GM19463 (cell line): ENCODE results near the gene USH2A.

Source experiments
- ATAC-seq: cut with Tn5 transposase; IDR thresholded peaks from one replicate; pipeline ENCODE4 v1.9.1; 2021; ENCODE audit warnings: mild to moderate bottlenecking, moderate library complexity; ENCODE audit not compliant: unreplicated experiment

The USH2A gene

DNA sequence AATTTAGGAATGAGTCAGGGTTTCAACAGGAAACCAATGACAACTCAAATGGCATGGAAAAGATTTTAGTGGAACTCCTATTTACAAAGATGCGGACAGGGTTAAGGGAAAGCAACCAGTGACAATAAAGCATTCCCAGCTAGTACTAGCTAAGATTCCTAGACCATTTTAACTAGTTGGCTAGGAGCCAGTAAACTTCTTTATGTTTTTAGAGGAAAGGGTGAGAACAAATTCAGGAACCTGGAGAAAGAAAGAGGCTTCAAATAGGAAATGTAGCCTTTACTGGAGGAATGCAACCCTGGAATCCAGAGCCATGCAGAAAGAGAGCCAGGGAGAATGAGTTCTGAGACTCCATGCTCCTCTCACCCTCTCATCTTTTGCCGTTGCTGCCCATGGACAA is 439.6 kb downstream of the USH2A start:
- no peak for ATAC-seq

DNA sequence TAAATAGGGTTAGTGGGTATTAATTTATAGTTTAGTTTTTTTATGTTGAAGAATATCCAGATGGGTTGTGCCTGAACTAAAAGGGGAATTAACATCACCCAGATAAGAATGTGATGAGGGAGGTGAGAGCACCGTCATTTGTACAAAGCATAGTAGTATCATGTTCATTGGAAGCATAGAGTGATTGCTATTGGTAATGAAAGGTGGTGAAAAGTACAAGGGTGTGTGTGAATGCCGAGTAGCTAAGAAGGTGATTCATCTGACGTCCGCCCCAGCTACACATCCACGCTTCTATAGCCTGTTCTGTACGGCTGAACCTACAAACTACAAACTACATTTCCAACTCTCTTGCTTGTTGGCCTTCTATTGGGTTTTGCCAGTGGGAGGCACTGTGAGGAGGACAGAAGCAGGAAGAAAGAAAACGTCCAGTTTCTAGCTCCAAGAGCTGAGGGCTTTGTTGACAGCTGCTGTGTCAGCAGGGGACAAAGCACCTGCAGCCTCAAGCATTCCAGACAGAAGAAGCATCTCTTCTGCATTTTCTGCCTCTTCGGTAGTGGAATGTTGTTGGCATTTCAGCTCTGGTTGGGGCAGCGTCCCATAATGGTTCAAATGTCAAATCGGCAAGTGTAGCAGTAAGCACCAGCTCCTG is 451.3 kb downstream of the USH2A start:
- ATAC-seq = no peak

DNA sequence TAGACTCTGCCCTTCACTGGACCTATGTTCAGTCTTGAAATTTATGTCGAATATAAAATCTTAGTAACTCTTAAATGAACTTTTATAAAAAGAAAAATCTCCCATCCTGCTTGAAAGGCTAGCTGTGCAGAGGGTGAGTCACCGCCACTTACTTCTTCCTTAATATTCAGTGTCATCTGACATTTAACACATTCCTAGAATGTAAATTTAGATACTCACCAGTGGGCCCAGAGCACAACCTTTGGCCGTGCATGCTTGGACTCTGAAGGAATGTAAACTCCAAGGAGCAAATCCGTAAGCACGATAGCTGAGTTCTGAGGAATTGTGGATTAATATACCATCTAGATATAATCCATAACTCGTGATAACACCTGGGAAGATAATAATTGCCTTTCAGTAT is 452.8 kb downstream of the USH2A start:
- no peak for ATAC-seq

DNA sequence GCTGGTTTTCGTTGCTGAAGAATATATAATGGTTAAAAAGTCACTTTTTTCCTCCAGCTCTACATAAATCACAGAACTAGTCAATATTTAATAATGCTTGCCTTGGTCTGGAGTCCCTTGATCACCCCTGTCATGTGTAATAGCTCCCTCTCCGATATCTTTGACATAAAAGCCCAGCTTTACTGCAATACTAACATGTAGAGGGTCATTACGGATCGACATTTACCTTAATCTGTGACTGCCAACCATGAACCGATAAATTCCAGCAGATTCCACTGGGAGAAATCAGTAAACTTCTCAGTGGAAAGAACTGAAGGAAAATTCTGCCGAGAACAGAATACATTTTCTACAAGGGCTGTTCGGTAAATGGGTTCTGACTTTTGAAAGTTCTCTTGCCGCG is 459.6 kb downstream of the USH2A start:
- no peak for ATAC-seq

DNA sequence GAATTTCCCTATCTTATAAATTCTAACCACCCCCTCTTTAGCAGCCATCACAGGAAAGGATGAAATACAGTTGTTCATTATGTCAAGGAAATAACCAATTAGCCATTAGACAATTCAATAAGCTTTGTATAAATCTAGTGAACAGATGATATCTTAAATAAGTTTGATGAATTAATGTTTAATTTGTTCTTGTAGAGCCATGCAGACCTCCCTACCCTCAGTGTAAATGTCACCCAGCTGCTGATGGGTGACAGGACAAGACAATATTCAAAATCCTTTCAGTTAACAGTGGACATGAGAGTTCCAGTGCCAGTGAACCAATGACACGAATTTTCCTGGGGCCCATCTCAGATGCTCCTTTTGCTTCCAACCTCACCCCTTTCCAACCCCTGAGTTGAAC is 460.2 kb downstream of the USH2A start:
- ATAC-seq = no peak

DNA sequence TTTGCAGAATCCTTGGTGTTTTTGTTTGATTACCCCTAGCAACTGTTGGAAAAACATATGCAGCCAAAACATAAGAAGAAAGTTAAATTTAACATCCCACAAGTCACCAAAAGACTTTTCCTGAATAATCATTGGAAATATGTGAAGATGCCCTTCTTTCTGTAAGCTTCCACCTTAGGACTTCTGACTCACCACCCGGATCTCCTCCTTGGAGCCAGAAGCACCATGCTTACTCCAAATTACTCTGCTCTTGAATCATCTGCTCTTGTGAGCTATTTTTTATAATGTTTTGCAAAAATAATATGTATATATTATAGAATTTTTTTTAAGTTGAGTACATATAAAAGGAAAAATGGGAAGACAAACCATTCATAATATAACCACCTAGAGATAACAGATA is 464.4 kb downstream of the USH2A start:
- ATAC-seq = no peak

DNA sequence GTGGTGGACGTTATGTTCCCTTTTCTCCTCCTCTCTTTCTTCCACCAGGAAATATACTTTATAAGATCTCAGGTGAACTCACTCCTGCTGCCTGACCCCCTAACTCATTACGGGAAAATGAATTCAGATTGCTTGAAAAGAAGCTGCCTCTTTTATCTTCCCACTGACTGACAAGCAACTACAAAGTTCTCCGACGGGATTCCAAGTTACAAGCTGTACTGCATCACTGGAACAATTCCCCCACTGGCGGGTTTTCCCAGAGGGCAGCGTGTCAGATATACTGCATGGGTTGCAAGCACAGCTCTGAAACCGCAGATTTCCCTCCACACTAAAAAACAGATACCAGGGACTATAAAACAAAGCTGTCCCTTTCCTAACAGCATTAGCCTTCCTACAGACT is 465.6 kb downstream of the USH2A start:
- ATAC-seq = no peak

DNA sequence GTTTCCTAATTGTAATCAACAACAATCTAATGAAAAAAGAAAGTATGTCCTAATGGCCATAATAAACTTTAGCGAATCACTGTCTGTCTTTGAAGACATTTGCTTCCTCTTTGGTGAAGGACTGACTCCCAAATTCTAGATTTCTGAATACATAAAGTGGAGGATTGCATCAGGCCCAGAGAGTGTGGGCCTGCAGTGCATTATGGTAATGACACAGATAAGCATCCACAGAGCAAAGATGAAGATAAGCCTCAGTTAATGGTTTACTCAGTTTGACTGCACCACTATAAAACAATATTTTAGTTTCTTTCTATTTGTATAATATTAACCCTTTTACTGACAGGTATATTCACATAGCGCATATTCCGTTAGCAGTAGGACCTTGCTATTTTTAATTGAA is 490.7 kb downstream of the USH2A start:
- ATAC-seq = no peak

DNA sequence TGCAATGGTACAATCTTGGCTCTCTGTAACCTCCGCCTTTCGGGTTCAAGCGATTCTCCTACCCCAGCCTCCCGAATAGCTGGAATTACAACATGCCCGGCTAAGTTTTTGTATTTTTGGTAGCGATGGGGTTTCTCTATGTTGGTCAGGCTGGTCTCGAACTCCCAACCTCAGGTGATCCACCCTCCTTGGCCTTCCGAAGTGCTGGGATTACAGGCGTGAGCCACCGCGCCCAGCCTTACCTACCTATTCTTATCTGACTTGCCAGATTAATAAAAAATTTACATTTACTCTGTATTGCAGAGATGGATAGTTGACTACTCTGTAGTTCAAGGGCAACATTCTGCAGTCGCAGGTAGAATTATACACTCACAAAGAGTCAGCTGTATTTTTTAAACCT is 496.6 kb downstream of the USH2A start:
- ATAC-seq = no peak

DNA sequence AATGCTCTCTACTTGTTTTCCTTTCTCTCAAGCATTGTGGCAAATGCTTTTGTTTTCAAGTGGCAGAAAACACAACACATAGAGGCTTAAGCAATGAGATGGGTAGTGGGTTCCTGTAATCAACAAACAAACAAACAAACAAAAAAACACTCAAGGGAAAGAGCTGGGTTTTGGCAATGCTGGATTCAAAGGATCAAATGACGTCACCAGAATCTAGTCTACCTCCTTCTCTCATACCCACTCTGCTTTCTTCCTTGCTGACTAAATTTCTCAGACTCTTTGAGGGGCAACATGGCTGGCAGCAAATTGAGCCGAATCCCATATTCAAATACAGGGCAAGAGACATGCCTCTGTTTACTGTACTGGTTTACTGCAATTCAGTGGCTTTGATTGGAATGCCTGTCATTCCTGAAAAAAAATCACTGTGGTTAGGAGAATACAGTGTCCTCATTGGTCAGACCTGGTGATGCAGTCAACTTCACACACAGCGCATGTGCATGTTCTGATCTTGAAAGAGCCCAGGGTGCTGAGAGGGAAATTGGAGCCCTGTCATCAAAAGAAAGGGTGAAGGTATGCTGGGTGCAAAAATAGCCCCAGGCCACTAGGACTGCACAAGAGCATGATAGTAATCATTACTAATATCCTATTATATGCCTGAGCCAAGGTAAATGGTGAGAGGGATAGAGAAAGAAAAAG is 500.0 kb downstream of the USH2A start:
- ATAC-seq = no peak

DNA sequence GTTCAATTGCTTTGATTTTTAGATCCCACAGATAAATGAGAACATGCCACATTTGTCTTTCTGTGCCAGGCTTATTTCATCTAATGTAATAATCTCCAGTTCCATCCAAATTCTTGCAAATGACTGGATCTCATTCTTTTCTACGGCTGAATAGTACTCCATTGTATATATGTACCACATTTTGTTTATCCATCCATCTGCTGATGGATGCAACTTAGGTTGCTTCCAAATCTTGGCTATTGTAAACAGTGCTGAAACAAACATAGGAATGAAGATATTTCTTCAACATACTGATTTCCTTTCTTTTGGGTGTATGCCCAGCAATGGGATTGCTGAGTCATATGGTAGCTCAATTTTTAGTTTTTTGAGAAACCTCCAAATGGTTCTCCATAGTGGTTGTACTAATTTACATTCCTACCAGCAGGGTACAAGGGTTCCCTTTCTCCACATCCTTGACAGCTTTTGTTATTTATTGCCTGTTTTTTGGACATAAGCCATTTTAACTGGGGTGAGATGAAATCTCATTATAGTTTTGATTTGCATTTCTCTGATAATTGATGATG is 511.8 kb downstream of the USH2A start:
- no peak for ATAC-seq

DNA sequence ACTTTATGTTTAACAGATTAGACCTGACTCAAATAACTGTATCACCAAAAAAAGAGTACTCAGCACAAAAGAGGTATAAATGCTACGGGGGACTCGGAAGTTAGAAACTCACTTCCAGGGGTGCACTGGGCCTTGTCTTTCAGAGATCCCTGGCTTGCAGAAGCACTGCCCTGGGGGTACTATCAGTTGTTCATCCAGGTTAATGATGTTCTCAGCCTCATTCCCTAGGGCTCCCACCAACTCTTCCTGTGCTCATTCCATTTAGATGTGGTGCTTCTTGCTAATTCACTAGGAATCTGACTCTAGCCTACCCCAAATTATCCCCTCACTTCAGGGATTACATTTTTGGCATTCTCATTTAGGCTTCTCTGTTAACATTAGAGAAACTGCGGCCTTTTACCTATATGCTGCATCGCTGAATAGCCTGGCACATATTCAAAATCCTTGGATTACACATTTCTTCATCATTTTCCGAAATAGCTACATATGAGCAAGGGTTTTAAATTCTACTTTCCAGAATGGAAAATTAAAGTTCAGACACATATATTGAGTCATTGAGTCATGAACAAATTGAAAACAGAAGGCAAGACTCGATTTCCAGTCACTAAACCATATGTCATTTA is 517.6 kb downstream of the USH2A start:
- no peak for ATAC-seq

DNA sequence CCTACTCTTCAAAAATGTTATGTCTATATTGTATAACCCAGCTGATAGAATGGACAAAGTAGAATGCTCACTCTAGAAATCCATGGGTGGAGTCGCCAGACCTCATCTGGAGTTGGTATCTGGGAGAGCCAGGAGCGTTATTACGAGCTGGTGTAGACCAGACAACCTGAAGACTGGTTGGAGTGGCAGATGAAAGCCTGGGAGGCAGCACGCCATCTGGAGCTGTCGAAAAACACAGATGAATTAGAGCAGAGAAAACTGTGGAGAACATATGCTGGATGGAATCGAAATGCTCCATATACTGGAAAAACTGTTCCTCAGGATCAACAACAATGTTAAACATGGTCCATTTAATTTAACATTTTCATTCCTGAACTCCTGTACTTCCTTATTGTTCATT is 522.6 kb downstream of the USH2A start:
- ATAC-seq = no peak

DNA sequence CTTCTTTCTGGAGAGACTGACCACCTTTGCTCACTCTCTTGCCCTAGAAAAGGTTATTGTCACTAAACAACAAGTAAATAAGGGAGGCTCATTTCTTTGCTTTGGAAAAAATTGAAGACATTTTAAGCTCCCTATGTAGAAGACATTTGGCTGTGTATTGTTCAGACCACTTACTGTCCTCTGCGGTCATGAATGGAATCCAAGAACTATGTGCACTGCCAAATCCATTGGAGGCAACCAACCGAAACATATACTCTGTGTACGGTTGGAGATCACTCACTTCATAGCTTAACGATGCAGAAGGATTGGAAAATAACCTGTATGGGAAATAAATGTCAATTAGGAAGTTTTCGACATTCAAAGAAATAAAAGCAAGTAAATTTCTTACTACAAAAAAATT is 523.3 kb downstream of the USH2A start:
- ATAC-seq = no peak

DNA sequence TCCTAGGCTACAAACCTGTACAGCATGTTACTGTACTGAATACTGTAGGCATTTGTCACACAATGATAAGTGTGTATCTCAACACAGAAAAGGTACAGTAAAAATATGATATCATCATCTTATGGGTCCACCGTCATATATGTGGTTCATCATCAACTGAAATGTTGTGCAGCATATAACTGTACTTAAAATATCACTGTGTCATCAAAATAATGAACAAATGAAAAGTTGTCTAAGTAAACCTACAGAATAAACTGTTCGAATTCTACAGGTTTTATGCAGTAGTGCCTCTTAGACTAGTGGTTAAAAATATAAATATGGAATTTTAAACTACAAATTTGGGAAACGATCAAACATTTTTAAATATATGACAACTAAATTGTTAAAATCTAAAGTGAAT is 527.4 kb downstream of the USH2A start:
- no peak for ATAC-seq

DNA sequence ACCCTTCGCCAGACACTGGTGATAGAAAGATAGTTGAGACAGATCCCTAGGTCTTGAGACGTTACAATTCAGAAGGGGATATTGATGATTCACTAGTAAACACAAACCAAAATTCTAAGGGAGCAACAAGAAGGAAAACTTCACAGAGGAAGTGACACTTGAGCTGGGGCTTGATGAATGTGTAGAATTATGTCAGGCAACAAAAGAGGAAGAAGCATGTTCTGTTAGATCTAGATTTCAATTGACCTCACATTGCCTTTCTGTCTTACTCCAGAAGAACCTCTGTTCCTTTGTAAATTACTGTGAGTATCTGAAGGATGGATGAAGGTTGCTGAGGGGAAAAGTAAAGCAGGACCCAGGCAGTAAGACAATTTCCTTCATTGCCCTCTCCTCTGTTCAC is 528.0 kb downstream of the USH2A start:
- no peak for ATAC-seq

DNA sequence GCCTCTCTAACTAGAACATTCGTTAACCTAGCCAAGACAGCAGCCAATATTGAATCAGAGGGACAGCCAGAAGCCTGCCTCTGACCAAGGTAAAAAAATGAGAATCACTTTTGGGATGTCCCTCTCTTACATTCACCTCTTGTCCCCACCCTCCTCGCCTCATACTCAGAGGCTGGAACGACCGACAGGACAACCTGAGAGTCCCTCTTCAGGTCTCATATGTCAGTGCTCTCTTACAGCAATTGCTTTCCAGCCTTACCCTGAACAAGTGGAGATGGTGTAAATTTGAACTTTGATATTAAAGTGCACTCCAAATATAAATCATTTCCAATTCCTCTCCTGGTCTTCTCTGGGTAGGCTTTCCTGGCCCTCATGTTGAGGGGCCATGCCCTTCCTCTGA is 528.6 kb downstream of the USH2A start:
- ATAC-seq = no peak

DNA sequence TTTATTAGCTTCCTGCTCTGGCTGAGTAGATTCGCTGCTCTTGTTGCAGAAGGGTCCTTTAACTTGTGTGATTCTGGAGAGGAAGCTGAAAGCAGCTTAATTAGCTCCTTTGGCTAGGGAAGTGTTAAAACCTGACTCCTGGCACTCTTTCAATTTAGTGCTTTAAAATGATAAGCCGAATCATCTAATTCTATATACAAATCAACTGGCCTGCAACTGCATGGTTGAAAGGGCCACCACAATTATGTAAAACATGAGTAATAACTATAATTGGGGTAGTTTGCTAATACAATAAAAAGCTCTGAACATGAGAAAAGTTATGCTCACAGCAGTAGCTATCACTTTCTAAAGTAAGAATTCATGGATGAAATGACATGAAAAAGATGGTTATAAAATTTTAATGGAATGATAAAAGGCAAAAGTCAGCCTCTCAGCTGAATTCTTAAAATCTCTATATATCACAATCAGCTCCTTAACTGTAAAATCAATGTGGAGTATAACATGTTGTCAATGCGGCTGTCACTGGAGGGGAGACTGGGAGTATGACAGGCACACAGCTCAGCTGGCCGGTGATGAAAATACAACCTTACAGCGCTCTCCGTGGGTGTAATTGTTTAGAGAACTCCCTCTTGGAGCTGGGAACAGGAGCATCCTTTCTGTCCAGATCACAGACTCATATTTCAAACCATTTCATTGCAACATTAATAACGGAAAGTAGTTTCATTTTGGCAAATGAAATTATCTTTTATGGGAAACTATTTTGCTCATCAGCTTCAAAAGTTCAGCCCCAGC is 531.8 kb downstream of the USH2A start:
- ATAC-seq = no peak

DNA sequence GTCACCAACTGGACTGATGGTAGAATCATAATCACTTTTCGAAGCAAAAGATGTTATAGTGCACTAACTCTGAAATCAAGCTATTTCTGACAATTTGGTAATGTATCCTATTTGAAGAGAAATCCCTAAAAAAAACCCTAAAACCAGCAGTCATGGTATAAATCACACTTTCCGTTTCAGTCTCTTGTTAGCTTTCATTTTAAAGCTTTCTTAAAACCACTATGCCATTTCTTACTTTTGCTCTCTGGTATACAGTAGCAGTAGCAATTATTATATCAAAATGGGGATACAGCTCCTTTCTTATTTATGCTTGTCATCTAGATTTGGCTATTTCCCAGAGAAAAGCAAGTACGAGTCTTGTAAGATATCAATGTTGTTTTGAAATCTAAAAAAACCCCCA is 532.8 kb downstream of the USH2A start:
- ATAC-seq = no peak

DNA sequence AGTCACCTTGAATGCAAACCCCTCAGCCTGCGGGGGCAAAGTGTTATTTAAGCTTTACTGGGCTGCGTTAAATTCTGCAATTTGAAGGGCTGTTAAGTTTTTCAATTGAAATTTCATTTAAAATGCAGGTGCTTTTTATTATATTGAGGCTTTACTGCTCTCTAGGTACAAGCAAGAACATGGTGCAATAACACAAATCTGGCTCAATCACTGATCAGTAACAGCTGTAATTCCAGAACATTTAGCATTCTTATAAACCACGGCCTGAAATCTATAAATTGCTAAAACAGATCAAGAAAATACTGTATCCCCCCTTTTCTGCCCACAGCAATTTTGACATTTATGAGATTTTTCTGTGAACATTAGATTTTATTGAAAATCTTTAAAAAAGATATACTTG is 533.4 kb downstream of the USH2A start:
- no peak for ATAC-seq

DNA sequence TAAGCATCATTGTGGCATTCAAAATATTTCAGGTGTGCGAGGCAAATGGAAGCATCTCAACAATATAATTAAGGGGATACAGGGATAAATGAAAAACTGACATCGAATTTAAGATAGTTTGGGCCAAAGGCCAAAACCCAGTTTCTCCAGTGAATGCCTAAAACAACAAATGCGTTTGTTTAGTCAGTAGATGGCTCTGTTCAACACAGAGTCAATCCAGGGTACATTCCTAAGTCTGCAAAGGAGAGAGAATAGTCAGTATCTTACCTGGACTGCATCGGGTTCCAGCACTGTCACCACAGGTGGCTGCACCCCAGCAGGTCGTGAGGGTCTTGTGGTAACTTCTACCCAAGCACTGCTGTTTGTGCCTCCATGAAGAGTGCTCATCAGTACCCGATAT is 535.1 kb downstream of the USH2A start:
- no peak for ATAC-seq
